ENCODE results near the gene DHRSX. TPM values are rescaled to one million over a fixed set of nuclear protein-coding genes. Genes with fewer than 3 reads are reported as not detected.
"Not testable (repeated sequence)": the region's sequence is repeated elsewhere in the genome, so short reads cannot be mapped to it uniquely, and the experiment has no call there.

Gene DHRSX
- total and polyA plus RNA-seq, 7 donors, result 5.6 to 19.3 (median 9.6) TPM

- ATAC-seq (no peak), DNase-seq (no peak)
- H3K4me3 ChIP-seq, result no peak overlapping the region
- H3K27ac ChIP-seq, result no peak overlapping the region
- no peaks in the 10 kb centered on the region for H3K4me1 ChIP-seq
- H3K27me3 ChIP-seq (ENCODE audit: insufficient read depth in 3 of 3, low read length in 2 of 3), result no peaks in the 10 kb centered on the region
- 92 to 97% (median 94%) methylated on average over 12 of the region's 12 CpGs for WGBS, 3 donors
- peaks cover 9% of the 10 kb centered on the region for H3K9me3 ChIP-seq
- TF ChIP-seq CTCF (IDR thresholded peaks at IDR 0.05), result no peak
- H3K36me3 ChIP-seq (ENCODE audit: insufficient read depth in 1 of 2, low read depth in 1 of 2), result peaks cover 0 to 7% of the 10 kb centered on the region in 2 donors
- intact Hi-C loops (cut with DNase I), result no loop called here
These were observed 279.8 kb downstream of the DHRSX start for GRCh38 chrX:2220829-2221567.

- H3K4me3 ChIP-seq, result no peak overlapping the region
- WGBS, 3 donors, result 95 to 99% (median 96%) methylated on average over 3 of the region's 3 CpGs
- TF ChIP-seq CTCF (IDR thresholded peaks at IDR 0.05), result no peak
- H3K36me3 ChIP-seq (ENCODE audit: insufficient read depth in 1 of 2, low read depth in 1 of 2), result peaks cover 0 to 7% of the 10 kb centered on the region in 2 donors
- no peaks in the 10 kb centered on the region for H3K4me1 ChIP-seq
- DNase-seq, result no peak
- H3K27me3 ChIP-seq (ENCODE audit: insufficient read depth in 3 of 3, low read length in 2 of 3), result no peaks in the 10 kb centered on the region
- peaks cover 11% of the 10 kb centered on the region for H3K9me3 ChIP-seq
- ATAC-seq, result no peak
- intact Hi-C loops (cut with DNase I), result no loop called here
- no peak overlapping the region for H3K27ac ChIP-seq
These were observed 280.5 kb downstream of the DHRSX start for GRCh38 chrX:2220296-2220695.

- H3K36me3 ChIP-seq (ENCODE audit: insufficient read depth in 1 of 2, low read depth in 1 of 2); H3K27ac ChIP-seq; intact Hi-C loops (cut with DNase I); H3K27me3 ChIP-seq (ENCODE audit: insufficient read depth in 3 of 3, low read length in 2 of 3); H3K4me1 ChIP-seq; ATAC-seq; DNase-seq; H3K4me3 ChIP-seq; H3K9me3 ChIP-seq: not testable (repeated sequence)
- WGBS, 3 donors, result 92 to 95% (median 94%) methylated on average over 7 of the region's 7 CpGs
These were observed 286.5 kb downstream of the DHRSX start for GRCh38 chrX:2214138-2214823.

- H3K9me3 ChIP-seq; H3K4me3 ChIP-seq; ATAC-seq; H3K4me1 ChIP-seq; DNase-seq; intact Hi-C loops (cut with DNase I); H3K27ac ChIP-seq; H3K27me3 ChIP-seq (ENCODE audit: insufficient read depth in 3 of 3, low read length in 2 of 3); H3K36me3 ChIP-seq (ENCODE audit: insufficient read depth in 1 of 2, low read depth in 1 of 2): not testable (repeated sequence)
- WGBS, 3 donors, result 87 to 93% (median 91%) methylated on average over 18 of the region's 18 CpGs
These were observed 289.1 kb downstream of the DHRSX start for GRCh38 chrX:2211667-2212066.

- intact Hi-C loops (cut with DNase I), result no loop called here
- Histone ChIP-seq H3K27me3 (ENCODE audit: insufficient read depth in 3 of 3, low read length in 2 of 3) (no peaks in the 10 kb centered on the region), H3K4me1 (no peaks in the 10 kb centered on the region), H3K9me3 (no peaks in the 10 kb centered on the region), H3K27ac (no peak overlapping the region), H3K4me3 (no peak overlapping the region), H3K36me3 (ENCODE audit: insufficient read depth in 1 of 2, low read depth in 1 of 2) (no peaks in the 10 kb centered on the region)
- TF ChIP-seq CTCF (IDR thresholded peaks at IDR 0.05), result no peak
- DNase-seq (no peak), ATAC-seq (no peak)
- WGBS, 3 donors, result 89 to 98% (median 92%) methylated on average over 3 of the region's 3 CpGs
These were observed 307.5 kb downstream of the DHRSX start for GRCh38 chrX:2193273-2193592.

Measured in psoas muscle (tissue), 8 donors.